Measurements from ENCODE around the gene ZDHHC5.

- TF ChIP-seq CTCF (IDR thresholded peaks at IDR 0.05 in 2 of 3, conservative IDR thresholded peaks at IDR 0.05 in 1 of 3; ENCODE audit: borderline replicate concordance in 1 of 3, insufficient read depth in 1 of 3, low read depth in 2 of 3, low read length in 2 of 3) (no peak), POLR2A (IDR thresholded peaks at IDR 0.05; ENCODE audit: borderline replicate concordance, extremely low read depth, insufficient read depth, insufficient read length) (no peak), YY1 (IDR thresholded peaks at IDR 0.05; ENCODE audit: extremely low read depth, insufficient replicate concordance, low read depth, low read length) (no peak), MAX (IDR thresholded peaks at IDR 0.05) (no peak), POLR2AphosphoS5 (IDR thresholded peaks at IDR 0.05; ENCODE audit: low read depth, low read length) (no peak), EZH2 (IDR thresholded peaks at IDR 0.05) (no peak), REST (IDR thresholded peaks at IDR 0.05; ENCODE audit: low read depth) (no peak), EZH2phosphoT487 (IDR thresholded peaks at IDR 0.05; ENCODE audit: borderline replicate concordance) (no peak)
Measured at GRCh38 chr11:57703341-57703740, 35.4 kb downstream of the ZDHHC5 start.

Data from HCT116 (cell line).